ENCODE results near the gene GOLIM4.
"Not testable (repeated sequence)": the region's sequence is repeated elsewhere in the genome, so short reads cannot be mapped to it uniquely, and the experiment has no call there.

GOLIM4 gene

GRCh38 chr3:168048414-168049330 lies 47.1 kb downstream of the GOLIM4 start:
- no peak for DNase-seq (ENCODE audit: low read depth in 1 of 2, low spot score in 1 of 2)

- no peak for DNase-seq (ENCODE audit: low read depth in 1 of 2, low spot score in 1 of 2)
Observed at GRCh38 chr3:168047936-168048335, 47.8 kb downstream of the GOLIM4 start.

- no peak for DNase-seq (ENCODE audit: low read depth in 1 of 2, low spot score in 1 of 2)
Observed at GRCh38 chr3:168047190-168047795, 48.4 kb downstream of the GOLIM4 start.

DNA sequence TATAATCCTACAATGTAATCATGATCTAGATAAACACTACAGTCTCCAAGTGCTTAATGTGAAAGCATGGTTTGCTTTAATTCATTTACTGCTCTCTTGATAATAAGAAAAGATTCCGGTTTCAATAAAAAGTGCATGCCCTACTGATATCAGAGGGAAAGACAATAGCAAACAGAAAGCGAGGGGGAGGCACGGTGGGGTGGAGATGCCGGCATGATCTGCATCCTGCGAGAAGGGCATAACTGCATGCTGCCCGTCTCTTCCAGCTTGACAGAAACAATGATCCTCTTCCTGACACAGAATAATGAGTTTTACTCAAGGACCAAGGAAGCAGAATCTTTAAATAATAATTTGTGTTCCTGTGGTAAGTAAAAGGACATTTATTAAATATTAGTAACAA lies 51.7 kb downstream of the GOLIM4 start:
- no peak for DNase-seq (ENCODE audit: low read depth in 1 of 2, low spot score in 1 of 2)

DNA sequence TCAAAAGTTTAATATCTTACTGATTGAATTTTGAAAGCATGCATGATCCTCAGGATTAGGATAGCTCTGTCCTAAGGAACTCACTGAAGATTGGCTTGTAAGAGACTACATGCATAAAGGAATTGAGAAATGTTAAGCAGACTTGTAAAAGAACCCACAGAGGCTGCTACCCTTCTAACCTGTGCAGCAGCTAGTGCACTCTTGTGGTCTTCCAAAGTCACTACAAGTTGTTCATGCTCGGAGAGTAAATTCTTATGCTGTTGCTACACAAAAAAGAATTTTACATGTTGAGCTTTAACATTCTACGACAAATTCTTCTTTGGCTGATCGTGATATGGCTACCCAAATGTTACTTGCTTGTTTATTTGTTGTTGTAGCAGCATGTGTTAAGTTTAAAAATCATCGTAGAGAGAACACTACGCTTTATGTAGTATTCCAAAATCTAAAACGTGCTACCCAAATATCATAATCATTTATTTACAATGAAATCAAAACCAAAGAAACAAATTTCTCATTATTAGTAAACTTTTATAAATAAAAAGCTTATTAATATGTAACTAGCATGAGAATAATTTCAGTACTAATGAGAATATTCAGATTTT lies 55.0 kb downstream of the GOLIM4 start:
- DNase-seq (ENCODE audit: low read depth in 1 of 2, low spot score in 1 of 2): no peak

GRCh38 chr3:168037020-168037419 lies 58.7 kb downstream of the GOLIM4 start:
- DNase-seq (ENCODE audit: low read depth in 1 of 2, low spot score in 1 of 2): no peak

- DNase-seq (ENCODE audit: low read depth in 1 of 2, low spot score in 1 of 2): no peak
Observed at GRCh38 chr3:168036619-168037018, 59.1 kb downstream of the GOLIM4 start.

- DNase-seq (ENCODE audit: low read depth in 1 of 2, low spot score in 1 of 2): no peak
Observed at GRCh38 chr3:168034152-168034928, 61.4 kb downstream of the GOLIM4 start.

- no peak for DNase-seq (ENCODE audit: low read depth in 1 of 2, low spot score in 1 of 2)
Observed at GRCh38 chr3:168030577-168030976, 65.1 kb downstream of the GOLIM4 start.

- DNase-seq (ENCODE audit: low read depth in 1 of 2, low spot score in 1 of 2): no peak
Observed at GRCh38 chr3:168029705-168030104, 66.0 kb downstream of the GOLIM4 start.

- DNase-seq (ENCODE audit: low read depth in 1 of 2, low spot score in 1 of 2): no peak
Observed at GRCh38 chr3:168028086-168028485, 67.6 kb downstream of the GOLIM4 start.

- no peak for DNase-seq (ENCODE audit: low read depth in 1 of 2, low spot score in 1 of 2)
Observed at GRCh38 chr3:168026764-168027163, 69.0 kb downstream of the GOLIM4 start.

DNA sequence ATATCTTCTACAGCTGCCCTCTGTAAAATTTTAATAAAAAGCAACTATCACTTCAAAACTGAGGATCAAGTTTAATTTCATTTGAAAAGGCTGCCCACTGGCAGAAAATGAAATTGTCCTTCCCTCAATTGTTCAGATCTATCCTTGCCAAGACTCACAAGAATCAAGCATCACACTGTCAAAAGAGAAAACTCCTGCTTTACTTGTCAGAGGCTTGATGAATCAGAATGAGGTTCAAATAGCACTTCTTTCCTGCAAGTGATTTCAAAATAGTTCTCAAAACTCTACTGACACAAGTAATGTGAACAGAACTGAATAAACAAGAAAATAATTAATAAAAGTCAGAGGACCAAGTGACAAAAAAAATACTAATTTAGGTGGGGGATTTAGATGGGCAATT lies 70.6 kb downstream of the GOLIM4 start:
- DNase-seq (ENCODE audit: low read depth in 1 of 2, low spot score in 1 of 2): no peak

DNA sequence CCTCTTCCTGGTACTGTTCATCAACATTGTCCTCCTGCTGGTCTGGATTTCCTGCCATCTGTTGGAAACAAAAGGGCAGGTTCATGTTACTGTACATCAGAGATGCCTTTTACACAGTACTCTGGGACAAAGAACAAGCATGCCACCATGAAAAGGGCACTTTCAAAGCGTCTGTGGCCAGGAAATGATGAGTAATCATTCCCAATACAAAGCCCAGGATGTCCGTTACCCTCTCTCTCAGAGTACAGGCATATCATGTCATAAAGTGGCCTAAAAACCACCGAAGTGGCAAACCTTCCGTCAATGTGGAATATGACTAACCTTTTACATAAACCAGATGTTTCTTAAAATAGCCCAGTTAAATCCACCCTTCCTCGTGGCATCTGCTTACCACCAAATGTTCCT lies 71.2 kb downstream of the GOLIM4 start:
- no peak for DNase-seq (ENCODE audit: low read depth in 1 of 2, low spot score in 1 of 2)

- DNase-seq (ENCODE audit: low read depth in 1 of 2, low spot score in 1 of 2): no peak
Observed at GRCh38 chr3:168021737-168022450, 73.8 kb downstream of the GOLIM4 start.

DNA sequence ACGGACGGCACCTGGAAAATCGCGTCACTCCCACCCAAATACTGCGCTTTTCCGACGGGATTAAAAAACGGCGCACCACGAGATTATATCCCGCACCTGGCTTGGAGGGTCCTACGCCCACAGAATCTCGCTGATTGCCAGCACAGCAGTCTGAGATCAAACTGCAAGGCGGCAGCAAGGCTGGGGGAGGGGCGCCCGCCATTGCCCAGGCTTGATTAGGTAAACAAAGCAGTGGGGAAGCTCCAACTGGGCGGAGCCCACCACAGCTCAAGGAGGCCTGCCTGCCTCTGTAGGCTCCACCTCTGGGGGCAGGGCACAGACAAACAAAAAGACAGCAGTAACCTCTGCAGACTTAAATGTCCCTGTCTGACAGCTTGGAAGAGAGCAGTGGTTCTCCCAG lies 84.4 kb downstream of the GOLIM4 start:
- DNase-seq (ENCODE audit: low read depth in 1 of 2, low spot score in 1 of 2): not testable (repeated sequence)

DNA sequence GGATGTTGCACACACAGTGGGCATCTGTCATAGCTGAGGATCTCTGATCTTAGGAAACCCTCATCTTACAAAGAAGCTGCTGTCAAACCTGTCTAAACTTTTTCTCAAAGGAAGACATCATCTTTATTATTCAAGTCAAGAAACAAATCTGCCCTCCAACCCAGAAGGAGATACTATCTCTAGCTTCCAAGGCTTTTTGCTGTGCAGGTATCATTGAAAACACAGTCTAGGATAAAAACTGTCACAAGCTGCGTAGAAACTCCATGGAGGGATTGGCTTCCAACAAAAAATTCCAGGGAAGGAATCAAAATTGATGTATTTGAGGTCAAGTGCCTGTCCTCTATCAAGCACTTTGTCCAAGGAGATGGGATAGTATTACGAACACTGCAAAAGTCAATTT lies 89.1 kb downstream of the GOLIM4 start:
- DNase-seq (ENCODE audit: low read depth in 1 of 2, low spot score in 1 of 2): no peak

- DNase-seq (ENCODE audit: low read depth in 1 of 2, low spot score in 1 of 2): no peak
Observed at GRCh38 chr3:168003911-168004310, 91.8 kb downstream of the GOLIM4 start.

- no peak for DNase-seq (ENCODE audit: low read depth in 1 of 2, low spot score in 1 of 2)
Observed at GRCh38 chr3:168002786-168003368, 92.8 kb downstream of the GOLIM4 start.

DNA sequence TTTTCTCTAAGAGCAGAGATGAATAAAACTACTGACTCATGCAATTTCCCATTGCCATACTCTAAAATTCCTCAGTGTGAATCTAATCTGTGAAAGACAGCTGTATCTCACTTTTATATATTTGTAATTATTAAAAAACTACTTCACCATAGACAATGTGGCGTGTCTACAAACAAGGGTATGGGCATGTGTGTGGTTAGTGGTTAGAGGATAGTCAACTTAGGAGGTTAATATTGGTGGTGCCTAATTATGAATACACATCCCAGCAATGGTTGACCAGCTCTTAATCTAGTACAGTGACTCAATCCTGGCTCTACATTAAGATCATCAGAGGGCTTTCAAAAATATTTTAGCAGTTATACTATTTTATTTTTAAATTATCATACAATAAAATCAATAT lies 94.5 kb downstream of the GOLIM4 start:
- no peak for DNase-seq (ENCODE audit: low read depth in 1 of 2, low spot score in 1 of 2)

Data from stimulated activated CD4-positive, alpha-beta T cell treated with anti-CD3 and anti-CD28 coated beads, Interleukin-15, amount 100 ng/mL, for 1 hour (primary cell).